HG02571 (cell line): ENCODE results near the gene MYMK.

Experiments used
- ATAC-seq: cut with Tn5 transposase; IDR thresholded peaks from one replicate; pipeline ENCODE4 v1.9.1; 2021; ENCODE audit warnings: mild to moderate bottlenecking, moderate library complexity; ENCODE audit not compliant: unreplicated experiment

The MYMK gene

DNA sequence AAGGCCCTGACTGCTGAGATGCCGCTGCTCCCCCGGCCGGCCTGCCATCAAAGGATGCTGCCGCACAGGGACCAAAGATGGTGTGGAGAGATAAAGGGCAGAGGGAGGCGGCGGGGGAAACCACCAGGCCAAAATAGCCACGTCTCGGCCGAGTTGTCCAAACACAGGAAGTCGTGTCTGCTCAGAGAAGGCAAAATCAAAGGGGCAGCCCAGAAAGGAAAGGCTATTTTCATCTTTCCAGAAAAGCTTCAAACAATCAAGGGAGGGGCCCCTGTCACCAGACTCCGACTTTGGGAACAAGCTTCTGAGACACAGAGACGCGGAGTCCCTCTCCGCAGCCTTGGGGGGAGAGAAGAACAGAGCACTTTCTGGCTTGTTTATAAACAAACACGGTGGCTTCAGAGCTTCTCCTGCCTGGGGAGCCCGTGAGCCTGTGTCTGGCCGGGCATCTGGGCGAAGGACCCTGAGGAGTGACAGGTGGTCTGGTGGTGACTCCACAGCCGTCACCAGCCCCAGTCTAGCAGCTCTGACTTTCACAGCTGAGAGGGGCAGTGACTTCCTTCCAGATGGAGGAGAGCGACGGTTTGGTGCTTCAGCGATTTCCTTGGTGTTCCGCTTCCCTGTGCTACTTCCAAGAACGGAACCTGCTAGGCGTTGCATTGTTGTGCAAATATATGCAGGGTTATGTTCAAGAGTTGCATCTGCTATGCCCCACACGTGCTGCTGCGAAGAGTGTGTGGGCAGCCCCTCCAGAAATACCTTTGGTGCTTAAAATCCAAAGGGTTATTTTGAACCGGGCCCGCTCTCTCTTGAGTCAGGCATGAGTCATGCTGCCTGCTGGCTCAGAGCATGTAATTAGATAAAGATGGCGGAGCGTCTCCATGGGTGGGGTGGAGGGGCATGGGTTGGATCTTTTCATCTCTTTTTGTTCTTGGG is 33.7 kb upstream of the MYMK start:
- ATAC-seq: no peak

DNA sequence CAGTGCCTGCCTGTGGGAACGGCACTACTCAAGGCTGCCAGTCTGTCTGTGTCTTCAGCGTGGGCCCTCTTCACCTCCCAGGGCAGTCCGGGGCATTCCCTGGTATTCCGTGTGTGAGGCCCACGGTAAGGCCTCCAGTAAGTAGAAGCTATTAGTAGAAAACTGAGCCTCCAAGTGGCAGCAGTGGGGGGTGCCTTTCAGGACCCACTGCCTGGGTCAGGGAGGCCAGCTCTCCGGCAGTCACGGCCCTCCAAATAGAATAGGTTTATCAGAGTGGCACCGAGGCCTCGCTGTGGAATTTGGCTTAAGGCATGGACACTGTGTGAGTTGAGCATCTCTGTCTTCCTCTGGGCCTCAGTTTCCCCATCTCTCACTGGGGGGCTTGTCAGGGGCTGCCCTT is 32.8 kb upstream of the MYMK start:
- ATAC-seq: no peak

DNA sequence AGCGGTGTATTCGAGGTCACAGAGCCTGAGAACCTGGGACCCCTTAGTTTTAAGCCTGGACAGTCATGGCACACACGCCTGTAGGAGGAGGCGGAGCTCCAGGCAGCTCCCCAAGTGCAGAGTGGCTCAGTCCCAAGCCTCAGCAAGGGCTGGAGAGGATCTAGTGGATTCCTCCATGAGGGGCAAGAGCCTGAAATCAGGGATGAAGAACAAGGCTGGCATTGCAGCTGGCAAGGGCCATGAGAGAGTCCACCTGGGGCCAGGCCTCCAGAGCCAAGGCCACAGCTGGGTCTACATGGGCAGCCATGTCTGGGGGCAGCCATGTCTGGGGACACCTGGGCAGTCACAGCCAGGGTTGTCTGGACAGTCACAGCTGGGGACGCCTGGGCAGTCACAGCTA is 31.6 kb upstream of the MYMK start:
- ATAC-seq: no peak

DNA sequence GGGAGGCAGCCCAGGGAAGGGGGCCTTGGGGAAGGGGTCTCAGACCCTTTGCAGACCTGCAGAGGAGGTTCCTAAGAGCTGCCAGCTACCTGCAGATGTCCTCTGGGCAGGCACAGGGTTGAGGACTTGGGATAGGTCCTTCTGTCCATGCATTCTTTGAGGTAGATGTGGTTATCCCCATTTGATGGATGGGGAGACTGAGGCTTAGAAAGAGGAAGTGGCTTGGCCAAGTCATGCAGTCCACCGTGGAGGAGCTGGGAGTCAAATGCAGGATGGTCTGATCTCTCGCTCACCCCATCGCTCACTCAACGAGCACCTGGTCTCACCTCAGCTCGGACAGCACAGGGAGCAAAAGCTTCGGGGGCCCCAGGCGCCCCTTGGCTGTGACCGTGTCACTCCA is 30.0 kb upstream of the MYMK start:
- no peak for ATAC-seq

GRCh38 chr9:133553973-133554713 is 29.4 kb upstream of the MYMK start:
- ATAC-seq: no peak

GRCh38 chr9:133553123-133553522 is 28.4 kb upstream of the MYMK start:
- ATAC-seq: no peak

DNA sequence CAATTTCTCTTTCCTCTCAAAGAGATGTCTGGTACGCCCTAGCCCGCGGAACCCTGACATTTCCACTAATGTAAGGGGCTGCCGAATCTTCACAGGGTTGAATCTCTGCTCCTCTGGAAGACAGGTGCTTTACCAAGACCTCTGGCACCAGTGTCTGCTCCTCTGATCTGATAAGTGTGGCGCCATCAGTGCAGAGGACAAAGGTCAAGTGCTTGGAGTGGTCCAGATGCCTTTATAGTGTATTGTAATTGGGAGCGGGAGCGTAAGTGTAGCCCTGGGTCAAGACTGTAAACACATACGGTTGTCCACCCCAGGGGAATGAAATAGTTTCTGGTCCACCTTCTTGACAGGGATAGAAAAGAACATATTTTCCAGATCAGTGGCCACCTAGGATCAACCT is 27.5 kb upstream of the MYMK start:
- no peak for ATAC-seq

- ATAC-seq: no peak
Measured at GRCh38 chr9:133551446-133551845, 26.7 kb upstream of the MYMK start.

GRCh38 chr9:133547116-133547515 is 22.4 kb upstream of the MYMK start:
- ATAC-seq: no peak

DNA sequence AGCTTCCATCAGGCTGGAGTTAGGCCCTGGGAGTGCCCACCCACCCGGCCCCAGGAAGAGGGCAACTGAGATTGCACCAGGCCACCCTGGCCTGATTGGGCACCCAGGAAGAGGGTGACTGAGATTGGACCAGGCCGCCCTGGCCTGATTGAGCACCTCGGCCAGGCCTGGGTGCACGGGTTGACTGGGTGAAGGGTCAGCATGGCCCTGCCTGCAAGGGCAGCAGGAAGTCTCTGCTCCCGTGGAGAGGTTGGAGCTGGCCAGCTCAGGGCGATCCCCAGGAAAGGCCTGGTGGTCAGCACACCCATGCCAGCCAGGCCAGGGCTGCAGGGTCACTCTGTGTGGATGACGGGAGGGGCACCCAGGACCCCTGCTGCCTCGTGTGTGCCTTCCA is 21.5 kb upstream of the MYMK start:
- ATAC-seq: no peak

DNA sequence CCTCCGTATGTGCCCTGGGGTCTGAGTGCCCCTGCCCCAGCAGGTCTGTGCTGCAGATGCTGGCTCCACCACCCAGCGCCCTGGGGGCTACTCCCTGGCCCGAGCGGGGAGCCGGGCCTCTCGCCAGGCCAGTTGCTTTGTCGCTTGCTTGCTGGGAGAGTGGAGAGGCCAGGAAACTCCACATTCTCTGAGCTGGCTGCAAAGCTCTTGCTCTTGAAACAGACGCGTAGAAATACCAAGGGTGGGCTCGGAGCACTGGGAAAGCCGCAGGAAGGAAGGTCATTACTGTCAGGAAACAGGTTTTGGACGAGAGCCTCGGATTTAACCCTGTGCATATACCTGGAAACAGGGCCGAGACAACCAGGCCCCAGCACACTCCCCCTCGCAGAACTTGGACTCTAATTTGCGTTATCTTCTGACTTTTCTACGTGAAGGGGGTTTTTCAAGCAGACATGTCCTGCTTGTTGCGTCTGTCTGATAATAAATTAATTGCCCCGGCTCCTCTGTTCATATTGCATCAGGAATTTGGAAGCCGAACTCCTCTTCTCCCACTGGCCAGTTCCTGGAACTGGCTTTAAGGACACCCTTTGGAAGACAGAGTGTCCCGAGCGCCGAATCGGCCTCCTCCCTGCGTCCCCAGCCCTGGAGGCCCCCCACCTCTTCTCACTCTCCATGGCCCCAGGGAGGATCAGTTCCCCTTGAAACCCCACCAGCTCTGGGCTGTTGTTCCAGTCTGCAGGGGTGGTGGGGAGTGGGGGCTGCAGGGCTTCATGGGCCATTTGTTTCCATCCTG is 20.9 kb upstream of the MYMK start:
- ATAC-seq: no peak

- ATAC-seq: no peak
Measured at GRCh38 chr9:133543772-133544467, 19.2 kb upstream of the MYMK start.

GRCh38 chr9:133542002-133542401 is 17.2 kb upstream of the MYMK start:
- no peak for ATAC-seq

DNA sequence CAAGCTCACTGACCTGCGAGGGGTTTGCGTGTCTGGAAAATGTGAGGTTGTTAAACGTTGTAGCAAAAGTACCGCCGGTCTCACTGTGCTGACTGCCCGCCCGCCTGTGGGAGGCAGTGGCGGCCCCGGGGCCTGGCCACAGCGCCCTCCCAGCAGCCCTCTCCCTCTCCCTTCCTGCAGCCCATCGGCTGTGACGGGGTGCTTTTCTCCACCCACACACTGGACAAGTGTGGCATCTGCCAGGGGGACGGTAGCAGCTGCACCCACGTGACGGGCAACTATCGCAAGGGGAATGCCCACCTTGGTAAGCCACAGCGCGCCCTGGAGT is 15.9 kb upstream of the MYMK start:
- no peak for ATAC-seq

- no peak for ATAC-seq
Measured at GRCh38 chr9:133539991-133540697, 15.4 kb upstream of the MYMK start.

DNA sequence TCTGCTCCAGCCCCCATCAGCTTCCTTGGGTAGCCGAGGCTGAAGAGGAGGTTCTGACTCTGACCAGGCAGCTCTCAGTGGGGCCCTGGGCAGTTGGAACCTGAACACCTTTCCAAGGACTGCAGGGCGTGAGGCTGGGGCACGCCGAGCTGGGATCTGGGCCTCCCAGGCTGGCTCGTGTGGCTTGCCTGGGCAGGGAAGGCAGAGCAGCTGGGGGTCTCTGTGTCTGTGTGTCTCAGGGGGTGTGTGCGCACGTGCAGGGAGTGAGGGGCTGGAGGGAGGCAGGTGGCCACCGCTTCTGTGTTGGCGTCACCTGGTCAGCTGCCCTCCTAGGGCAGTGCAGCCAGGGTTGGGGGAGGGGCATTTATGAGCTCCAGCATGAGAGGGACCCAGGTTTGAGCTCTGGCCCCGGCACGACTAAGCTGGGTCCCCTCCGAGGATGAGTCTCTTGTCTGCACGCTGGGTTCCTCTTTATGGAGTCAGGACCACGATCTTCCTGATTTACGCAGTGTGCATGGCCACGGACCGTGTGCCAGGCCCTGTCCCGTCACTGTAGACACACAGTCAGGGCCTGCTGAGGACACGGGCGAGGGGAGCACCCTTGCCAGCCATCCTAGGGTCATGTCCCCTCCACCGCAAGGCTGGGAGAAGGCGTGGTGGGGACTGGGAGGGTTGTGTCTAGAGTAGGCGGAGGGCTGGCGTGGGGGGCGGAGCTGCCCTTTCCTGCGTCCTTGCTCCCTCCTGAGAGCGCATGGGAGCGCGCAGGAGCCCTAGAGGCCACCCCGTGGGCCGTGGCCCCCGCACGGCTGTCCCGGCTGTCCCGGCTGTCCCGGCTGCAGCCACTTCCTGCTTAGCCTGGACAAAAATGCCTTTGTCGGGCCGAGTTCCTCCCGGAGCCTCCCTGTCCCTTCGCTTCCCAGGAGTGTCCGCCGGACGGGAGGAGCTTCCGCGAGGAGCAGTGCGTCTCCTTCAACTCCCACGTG is 14.4 kb upstream of the MYMK start:
- ATAC-seq: no peak

GRCh38 chr9:133538176-133538575 is 13.4 kb upstream of the MYMK start:
- ATAC-seq: no peak

GRCh38 chr9:133537257-133537656 is 12.5 kb upstream of the MYMK start:
- ATAC-seq: no peak

DNA sequence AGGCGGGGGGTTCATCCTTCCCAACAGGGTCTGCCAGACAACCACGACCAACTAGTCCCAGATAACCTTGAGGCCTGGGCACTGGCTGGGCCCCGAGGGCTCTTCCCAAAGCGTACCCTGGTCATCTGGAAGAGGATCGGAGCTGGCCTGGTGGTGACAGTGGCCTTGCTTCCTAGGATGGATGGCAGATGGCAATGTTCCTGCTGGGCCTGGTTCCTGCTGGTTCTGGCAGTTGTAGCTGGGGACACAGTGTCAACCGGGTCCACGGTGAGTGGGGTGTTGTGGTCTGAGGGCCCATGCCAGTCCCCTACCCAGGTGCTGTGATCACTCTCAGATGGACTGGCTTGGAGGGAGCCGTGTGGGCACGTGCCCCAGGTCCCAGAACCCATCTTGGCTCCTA is 11.8 kb upstream of the MYMK start:
- no peak for ATAC-seq
